ENCODE measurements around the gene MAN2A1. TPM values are rescaled to one million over a fixed set of nuclear protein-coding genes. Genes with fewer than 3 reads are reported as not detected.

MAN2A1 gene
- total RNA-seq, 1 experiment from 2014 or later: 86.6 TPM

DNA sequence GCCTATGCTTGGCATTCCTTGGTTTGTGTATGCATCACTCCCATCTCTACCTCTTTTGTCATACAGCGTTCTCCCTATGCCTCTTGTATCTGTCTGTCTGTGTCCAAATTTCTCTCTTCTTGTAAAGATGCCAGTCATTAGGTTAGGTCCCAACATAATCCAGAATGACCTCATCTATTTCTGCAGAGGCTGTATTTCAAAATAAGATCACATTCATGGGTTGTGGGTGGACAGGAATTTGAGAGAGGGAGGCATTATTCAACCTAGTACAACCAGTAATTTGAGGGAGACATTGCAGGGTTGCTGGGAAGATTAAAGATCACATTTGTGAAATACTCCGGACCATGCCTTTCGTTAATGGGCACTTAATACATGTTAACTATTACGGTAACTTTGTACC, 155.0 kb downstream of the MAN2A1 start:
- Mint-ChIP-seq H3K9me3 (no peaks in the 10 kb centered on the region), H3K36me3 (peaks cover 68% of the 10 kb centered on the region), H3K4me3 (no peak overlapping the region), H3K4me1 (peaks cover 5% of the 10 kb centered on the region), H3K27me3 (ENCODE audit: low read depth) (no peaks in the 10 kb centered on the region), H3K27ac (peak overlapping the region; percentile 6; the same call in 1 of the 2 replicates)
- ATAC-seq: no peak
- POLR2A ChIA-PET: interaction anchor here (1.1 kb wide), 1 partner anchor 154 kb away, joined by 3 read pairs; the partner anchor contains the start of gene MAN2A1
- CTCF ChIA-PET: interaction anchor here (0.9 to 1.0 kb wide), 2 partner anchors 152 to 154 kb away, joined by 3 read pairs; partner anchors contain the start of gene MAN2A1
- TF ChIP-seq CBFB (CRISPR knock-in tag; IDR thresholded peaks at IDR 0.05; ENCODE audit: low read depth) (no peak), GABPB1 (CRISPR knock-in tag; IDR thresholded peaks at IDR 0.05) (no peak), ELF4 (CRISPR knock-in tag; IDR thresholded peaks at IDR 0.05; ENCODE audit: low read depth) (no peak)
- no peak for DNase-seq (ENCODE audit: low spot score)

- H3K36me3 Mint-ChIP-seq: peaks cover 58% of the 10 kb centered on the region
- no peak overlapping the region for H3K27ac Mint-ChIP-seq
- DNase-seq (ENCODE audit: low spot score) (no peak), ATAC-seq (no peak)
- H3K4me3 Mint-ChIP-seq: no peak overlapping the region
- POLR2A ChIA-PET: no interaction called here
- no peak for TF ChIP-seq CREM (CRISPR knock-in tag; IDR thresholded peaks at IDR 0.05)
- TF ChIP-seq OVOL2 (CRISPR knock-in tag; IDR thresholded peaks at IDR 0.05; ENCODE audit: borderline replicate concordance): no peak
- TF ChIP-seq, protein P1, sequence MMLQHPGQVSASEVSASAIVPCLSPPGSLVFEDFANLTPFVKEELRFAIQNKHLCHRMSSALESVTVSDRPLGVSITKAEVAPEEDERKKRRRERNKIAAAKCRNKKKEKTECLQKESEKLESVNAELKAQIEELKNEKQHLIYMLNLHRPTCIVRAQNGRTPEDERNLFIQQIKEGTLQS (CRISPR knock-in tag; conservative IDR thresholded peaks at IDR 0.05): no peak
- TF ChIP-seq ZNF416 (CRISPR knock-in tag; IDR thresholded peaks at IDR 0.05): no peak
- TF ChIP-seq, protein P2, sequence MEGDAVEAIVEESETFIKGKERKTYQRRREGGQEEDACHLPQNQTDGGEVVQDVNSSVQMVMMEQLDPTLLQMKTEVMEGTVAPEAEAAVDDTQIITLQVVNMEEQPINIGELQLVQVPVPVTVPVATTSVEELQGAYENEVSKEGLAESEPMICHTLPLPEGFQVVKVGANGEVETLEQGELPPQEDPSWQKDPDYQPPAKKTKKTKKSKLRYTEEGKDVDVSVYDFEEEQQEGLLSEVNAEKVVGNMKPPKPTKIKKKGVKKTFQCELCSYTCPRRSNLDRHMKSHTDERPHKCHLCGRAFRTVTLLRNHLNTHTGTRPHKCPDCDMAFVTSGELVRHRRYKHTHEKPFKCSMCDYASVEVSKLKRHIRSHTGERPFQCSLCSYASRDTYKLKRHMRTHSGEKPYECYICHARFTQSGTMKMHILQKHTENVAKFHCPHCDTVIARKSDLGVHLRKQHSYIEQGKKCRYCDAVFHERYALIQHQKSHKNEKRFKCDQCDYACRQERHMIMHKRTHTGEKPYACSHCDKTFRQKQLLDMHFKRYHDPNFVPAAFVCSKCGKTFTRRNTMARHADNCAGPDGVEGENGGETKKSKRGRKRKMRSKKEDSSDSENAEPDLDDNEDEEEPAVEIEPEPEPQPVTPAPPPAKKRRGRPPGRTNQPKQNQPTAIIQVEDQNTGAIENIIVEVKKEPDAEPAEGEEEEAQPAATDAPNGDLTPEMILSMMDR (IDR thresholded peaks at IDR 0.05): no peak
- no peak for TF ChIP-seq GABPB1 (CRISPR knock-in tag; IDR thresholded peaks at IDR 0.05)
- TF ChIP-seq NFE2L1 (CRISPR knock-in tag; IDR thresholded peaks at IDR 0.05): no peak
- TF ChIP-seq ELF4 (CRISPR knock-in tag; IDR thresholded peaks at IDR 0.05; ENCODE audit: low read depth): no peak
- TF ChIP-seq TEAD4 (CRISPR knock-in tag; IDR thresholded peaks at IDR 0.05): no peak
- no peak for TF ChIP-seq SMAD3 (CRISPR knock-in tag; IDR thresholded peaks at IDR 0.05; ENCODE audit: borderline replicate concordance)
- no peak for TF ChIP-seq HMGXB4 (CRISPR knock-in tag; IDR thresholded peaks at IDR 0.05)
- TF ChIP-seq FOXP1 (CRISPR knock-in tag; IDR thresholded peaks at IDR 0.05; ENCODE audit: borderline replicate concordance): no peak
- no peak for TF ChIP-seq ESRRA (CRISPR knock-in tag; IDR thresholded peaks at IDR 0.05; ENCODE audit: borderline replicate concordance)
- no peak for TF ChIP-seq ETV6 (CRISPR knock-in tag; IDR thresholded peaks at IDR 0.05)
- no peak for TF ChIP-seq ZNF317 (CRISPR knock-in tag; IDR thresholded peaks at IDR 0.05; ENCODE audit: borderline replicate concordance, low read depth)
- TF ChIP-seq FOXP4 (CRISPR knock-in tag; IDR thresholded peaks at IDR 0.05): no peak
- no peak for TF ChIP-seq JUN (CRISPR knock-in tag; IDR thresholded peaks at IDR 0.05)
- no peak for TF ChIP-seq E2F1 (CRISPR knock-in tag; IDR thresholded peaks at IDR 0.05)
- no peak for TF ChIP-seq ATF2 (CRISPR knock-in tag; IDR thresholded peaks at IDR 0.05; ENCODE audit: borderline replicate concordance, low read depth)
- H3K27me3 Mint-ChIP-seq (ENCODE audit: low read depth): no peaks in the 10 kb centered on the region
- no peaks in the 10 kb centered on the region for H3K9me3 Mint-ChIP-seq
- CTCF ChIA-PET: no interaction called here
- peaks cover 8% of the 10 kb centered on the region; the same call in 1 of the 2 replicates for H3K4me1 Mint-ChIP-seq
These were observed 158.4 kb downstream of the MAN2A1 start for GRCh38 chr5:109848130-109848529.

Data from WTC11 (cell line).